PFSK-1 (cell line): ENCODE data around the gene PHF20.

Source experiments
- POLR2AphosphoS5 ChIP-seq: IDR thresholded peaks from 2 replicates; pipeline ENCODE4 v1.6.1; 2012; ENCODE audit warnings: low read depth, mild to moderate bottlenecking, control low read depth, low read length, moderate library complexity
- TAF1 ChIP-seq: IDR thresholded peaks from 2 replicates; pipeline ENCODE4 v1.6.1; 2012; ENCODE audit warnings: low read length, control low read depth, borderline replicate concordance; ENCODE audit not compliant: insufficient read depth
- TF ChIP-seq, protein P1 (sequence below), 2 experiments: IDR thresholded peaks; 2 replicates each; pipeline versions ENCODE4 v1.6.1 to v1.8.0; 2011 to 2012; ENCODE audit warnings: low read depth in 2 of 2, low read length in 2 of 2, control low read depth in 1 of 2, inconsistent platforms in 1 of 2, mild to moderate bottlenecking in 1 of 2, moderate library complexity in 1 of 2; ENCODE audit not compliant: insufficient read depth in 1 of 2

DNA sequence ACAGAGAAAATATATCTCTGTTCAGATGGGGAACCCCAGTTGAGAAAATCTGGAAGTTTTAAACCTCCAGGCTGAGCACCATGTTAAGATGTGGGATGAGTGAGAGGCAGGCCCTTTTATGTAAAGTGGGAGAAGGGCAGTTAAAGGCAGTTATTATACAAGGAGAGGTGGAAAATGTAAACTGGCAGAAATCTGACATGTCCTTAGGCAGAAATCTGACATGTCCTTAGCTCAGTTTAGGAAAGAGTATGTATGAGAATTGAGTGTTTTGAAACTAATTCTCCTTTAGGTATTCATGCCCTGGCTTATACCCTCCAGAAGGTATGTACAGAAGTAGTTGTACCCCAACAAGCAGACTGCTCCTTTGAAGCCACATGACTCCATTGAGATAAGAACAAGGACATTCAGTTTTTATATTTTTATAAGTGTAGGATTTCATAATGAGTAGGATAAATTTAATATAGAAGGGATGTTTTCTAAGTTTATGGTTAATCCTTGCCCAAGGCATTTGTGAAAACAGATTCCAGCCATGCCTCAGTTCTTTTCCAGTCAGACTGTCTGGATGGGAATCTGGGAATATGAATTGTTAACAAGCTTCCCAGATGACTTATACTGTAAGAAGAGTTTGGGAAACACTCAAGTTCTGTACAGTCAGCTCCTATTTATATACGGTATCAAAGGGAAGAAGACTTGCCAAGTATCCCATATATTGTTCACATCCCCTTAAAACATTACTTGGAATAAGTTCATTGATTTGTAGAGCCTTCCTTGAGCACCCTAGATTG, 94.8 kb downstream of the PHF20 start:
- no peak for TF ChIP-seq POLR2AphosphoS5
- TF ChIP-seq TAF1, result no peak
- TF ChIP-seq, protein P1, sequence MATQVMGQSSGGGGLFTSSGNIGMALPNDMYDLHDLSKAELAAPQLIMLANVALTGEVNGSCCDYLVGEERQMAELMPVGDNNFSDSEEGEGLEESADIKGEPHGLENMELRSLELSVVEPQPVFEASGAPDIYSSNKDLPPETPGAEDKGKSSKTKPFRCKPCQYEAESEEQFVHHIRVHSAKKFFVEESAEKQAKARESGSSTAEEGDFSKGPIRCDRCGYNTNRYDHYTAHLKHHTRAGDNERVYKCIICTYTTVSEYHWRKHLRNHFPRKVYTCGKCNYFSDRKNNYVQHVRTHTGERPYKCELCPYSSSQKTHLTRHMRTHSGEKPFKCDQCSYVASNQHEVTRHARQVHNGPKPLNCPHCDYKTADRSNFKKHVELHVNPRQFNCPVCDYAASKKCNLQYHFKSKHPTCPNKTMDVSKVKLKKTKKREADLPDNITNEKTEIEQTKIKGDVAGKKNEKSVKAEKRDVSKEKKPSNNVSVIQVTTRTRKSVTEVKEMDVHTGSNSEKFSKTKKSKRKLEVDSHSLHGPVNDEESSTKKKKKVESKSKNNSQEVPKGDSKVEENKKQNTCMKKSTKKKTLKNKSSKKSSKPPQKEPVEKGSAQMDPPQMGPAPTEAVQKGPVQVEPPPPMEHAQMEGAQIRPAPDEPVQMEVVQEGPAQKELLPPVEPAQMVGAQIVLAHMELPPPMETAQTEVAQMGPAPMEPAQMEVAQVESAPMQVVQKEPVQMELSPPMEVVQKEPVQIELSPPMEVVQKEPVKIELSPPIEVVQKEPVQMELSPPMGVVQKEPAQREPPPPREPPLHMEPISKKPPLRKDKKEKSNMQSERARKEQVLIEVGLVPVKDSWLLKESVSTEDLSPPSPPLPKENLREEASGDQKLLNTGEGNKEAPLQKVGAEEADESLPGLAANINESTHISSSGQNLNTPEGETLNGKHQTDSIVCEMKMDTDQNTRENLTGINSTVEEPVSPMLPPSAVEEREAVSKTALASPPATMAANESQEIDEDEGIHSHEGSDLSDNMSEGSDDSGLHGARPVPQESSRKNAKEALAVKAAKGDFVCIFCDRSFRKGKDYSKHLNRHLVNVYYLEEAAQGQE (IDR thresholded peaks at IDR 0.05; ENCODE audit: insufficient read depth in 1 of 2, low read depth in 2 of 2, low read length in 2 of 2), result no peak
